CD4-positive, alpha-beta T cell treated with Interferon alpha-2 for 1 hour (primary cell): ENCODE measurements around the gene ANXA3.
"Not testable (repeated sequence)": the region's sequence is repeated elsewhere in the genome, so short reads cannot be mapped to it uniquely, and the experiment has no call there.

Experiments used
- DNase-seq, 2 donors: peaks; one replicate each; pipeline ENCODE4 v3.0.0-alpha.2; 2020 to 2022

Gene ANXA3

DNA sequence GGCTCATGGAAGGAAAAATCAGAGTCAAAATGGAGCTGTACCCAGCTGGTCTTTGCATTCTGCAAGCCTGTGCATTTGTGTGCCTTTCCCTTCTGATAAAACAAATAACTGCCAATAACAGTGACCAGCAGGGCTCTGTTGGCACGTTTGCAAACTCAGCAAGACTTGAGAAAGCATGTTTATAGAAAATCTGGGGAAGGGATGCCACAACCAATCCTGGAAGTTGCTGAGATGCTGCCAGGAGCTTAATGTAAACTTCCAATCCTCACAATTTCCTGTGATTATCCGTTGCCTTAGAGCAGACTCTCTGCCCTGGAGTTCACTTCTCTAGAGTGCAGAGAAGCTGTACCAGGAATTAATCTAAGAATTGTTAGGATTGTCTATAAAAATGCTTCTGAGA, 6.9 kb upstream of the ANXA3 start:
- DNase-seq: no peak

- DNase-seq: no peak
Observed at GRCh38 chr4:78545275-78546246, 6.0 kb upstream of the ANXA3 start.

- not testable (repeated sequence) for DNase-seq
Observed at GRCh38 chr4:78547899-78548298, 3.7 kb upstream of the ANXA3 start.

DNA sequence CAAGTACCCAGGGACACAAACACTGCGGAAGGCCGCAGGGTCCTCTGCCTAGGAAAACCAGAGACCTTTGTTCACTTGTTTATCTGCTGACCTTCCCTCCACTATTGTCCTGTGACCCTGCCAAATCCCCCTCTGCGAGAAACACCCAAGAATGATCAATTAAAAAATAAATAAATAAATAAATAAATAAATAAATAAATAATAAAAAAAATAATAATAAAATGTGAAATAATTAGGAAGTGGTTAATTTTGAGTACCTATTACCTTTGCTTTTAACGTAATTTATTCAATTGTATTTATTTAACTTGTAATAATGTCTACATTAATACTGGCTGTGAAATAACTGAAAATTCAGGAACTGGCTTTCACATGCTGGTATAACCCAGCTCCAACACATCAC, 2.7 kb upstream of the ANXA3 start:
- not testable (repeated sequence) for DNase-seq

DNA sequence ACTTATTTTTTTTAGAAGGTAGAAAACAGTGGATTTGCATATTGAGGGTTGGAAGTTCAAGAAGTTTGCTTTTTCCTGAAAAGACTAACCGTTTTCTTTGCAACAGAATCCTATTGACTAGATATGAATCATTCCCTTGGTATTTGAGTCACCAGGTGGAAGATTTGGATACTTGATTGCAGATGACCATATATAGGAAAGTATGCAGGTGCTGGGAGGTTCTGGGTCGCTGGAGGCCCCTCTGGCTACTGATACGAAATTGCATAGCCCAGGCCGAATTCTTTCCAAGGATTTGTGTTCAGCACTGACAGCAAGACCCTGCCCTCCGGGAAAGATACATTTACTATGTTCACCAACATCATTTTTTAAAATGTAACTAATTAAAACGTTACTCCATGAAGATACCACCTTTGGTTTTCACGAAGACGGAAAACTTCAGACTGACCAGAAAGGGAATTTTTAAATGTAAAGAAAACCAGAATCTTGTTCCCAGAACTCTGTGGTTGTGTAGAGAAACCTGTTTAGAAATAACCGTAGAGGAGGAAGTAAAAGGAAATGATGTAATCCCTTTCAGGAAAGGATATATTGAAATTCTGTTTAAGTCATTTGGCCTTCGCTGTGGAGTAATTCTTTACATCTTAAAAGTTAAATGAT, 946 bp downstream of the ANXA3 start:
- DNase-seq: no peak

- no peak for DNase-seq
Observed at GRCh38 chr4:78553043-78553396, 1.4 kb downstream of the ANXA3 start.

DNA sequence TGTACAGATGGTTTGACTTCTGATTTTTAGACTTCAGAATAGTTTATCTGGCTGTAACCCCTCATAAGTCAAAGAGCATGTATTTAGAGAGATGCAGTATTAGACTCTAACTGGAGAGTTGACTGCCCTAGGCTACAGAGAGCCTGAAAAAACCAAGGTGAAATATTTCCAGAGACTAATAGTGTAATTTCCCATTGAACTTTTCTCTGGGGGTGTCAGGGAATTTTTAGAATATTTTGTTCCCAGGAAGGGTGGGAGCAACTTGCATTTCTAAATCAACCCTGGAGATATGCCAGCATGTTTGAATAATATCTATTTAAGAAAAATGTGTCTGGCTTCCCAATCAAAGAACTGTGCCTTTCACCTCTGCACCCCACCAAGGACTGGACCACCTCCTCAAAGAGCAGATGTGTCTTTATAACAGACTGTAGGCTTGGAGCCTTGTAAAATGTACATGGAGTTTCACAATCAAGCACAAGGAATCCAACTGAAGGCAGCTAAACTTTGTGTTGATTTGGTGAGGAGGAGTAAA, 2.0 kb downstream of the ANXA3 start:
- DNase-seq: no peak

- DNase-seq: no peak
Observed at GRCh38 chr4:78556665-78557064, 5.1 kb downstream of the ANXA3 start.

- no peak for DNase-seq
Observed at GRCh38 chr4:78557841-78558240, 6.3 kb downstream of the ANXA3 start.

DNA sequence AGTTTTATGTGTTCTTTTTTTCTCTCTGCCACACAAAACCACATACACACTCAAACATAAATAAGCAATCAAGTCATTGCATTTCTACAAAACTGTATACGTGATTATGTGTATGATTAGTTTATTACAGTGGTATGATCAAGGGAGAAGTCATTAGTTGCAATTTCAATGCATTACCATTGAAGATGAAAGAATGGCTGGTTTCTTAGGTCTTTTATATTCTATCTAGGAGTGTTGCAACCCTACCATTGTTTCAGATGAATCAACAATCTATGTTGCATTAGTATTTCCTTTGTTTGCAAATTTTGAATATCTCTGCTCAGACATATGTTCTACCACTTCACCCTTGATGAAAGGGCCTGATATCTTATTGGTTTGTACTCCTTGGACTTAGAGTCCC, 6.8 kb downstream of the ANXA3 start:
- DNase-seq: no peak

- no peak for DNase-seq
Observed at GRCh38 chr4:78560296-78560963, 8.9 kb downstream of the ANXA3 start.

DNA sequence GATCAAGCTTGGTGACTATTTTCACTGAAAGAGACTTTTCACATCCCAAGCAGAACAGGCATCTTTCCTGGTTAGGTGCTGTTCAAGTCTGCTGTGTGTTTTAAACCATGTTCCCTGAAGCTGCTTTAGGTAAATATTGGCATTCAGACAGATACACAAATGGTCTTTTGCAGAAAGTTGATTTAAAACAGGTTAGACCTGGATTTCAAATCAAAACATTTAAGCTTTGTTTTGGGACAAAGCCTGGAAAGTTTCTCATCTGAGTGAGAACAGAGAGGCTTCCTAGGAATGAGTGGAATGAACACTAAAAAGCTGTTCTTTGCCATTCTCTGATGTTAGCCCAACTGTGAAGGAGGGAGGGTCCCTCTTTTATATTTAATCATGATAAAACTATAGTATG, 10.1 kb downstream of the ANXA3 start:
- DNase-seq: no peak

DNA sequence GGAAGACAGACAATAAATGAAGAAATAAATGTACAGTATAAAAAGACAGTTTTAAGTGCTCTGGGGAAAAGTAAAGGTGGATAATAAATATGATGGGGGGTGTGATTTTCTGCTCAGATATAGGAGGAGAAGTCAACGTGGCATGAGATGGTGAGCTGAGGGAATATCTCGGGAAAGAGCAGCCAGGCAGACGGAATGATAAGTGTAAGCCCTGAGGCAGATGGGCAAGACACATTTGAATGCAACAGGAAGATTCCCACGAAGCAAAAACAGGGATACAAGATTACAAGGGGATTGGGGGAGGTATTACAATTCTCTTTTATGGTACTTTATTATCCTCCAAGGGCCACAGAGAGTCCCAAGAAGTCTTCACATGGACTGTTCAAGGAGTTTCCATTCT, 11.1 kb downstream of the ANXA3 start:
- no peak for DNase-seq

DNA sequence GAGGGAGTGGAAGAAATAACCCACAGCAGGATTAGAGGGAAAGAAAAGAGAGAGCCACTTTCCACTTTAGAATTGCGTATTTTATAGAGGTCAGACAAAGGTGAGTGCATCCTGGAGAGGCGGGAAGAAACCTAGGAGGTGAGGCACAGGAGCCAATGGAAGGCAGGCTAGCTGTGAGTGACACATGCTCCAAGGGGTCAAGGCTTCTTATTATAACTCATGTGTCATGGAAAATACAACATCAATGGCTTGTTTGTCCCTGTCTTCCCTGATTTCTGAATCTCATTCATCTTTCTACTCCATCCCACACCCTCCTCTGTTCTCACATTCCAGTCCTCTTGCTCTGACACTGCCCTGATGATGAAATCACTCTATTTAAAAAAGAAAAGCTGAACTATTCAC, 14.4 kb downstream of the ANXA3 start:
- DNase-seq: no peak

DNA sequence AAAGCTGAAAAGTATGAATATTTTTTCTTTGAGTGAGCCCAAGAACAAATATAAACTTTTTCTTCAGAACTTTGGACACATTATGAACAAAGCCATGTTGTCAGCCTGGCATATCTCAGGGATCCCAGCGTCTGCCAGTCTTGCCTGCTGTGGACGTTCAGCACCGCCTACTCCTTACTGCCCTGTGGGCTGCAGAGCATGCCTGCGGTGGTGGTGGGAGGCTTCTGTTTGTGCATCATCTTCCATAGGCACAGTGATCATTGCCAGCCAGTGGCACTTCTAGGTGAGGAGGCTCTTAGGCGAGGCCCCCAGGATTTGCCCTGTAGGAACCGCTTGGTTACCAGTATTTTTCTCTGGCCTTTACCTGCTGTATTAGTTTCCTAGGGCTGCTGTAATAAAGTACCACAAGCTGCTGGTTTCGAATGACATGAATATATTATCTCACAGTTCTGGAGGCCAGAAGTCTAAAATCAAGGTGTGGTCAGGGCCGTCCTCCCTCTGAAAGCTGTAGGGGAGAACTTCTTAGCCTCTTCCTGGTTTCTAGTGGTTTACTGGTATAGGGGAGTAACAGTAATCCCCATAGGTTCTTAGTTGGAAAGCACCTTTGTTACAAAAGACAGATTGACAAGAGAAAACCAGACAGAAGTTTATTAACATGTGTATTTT, 15.4 kb downstream of the ANXA3 start:
- DNase-seq: no peak

GRCh38 chr4:78567500-78568060, 16.0 kb downstream of the ANXA3 start:
- no peak for DNase-seq

- DNase-seq: no peak
Observed at GRCh38 chr4:78568640-78569305, 17.2 kb downstream of the ANXA3 start.

GRCh38 chr4:78569306-78569821, 17.8 kb downstream of the ANXA3 start:
- DNase-seq: no peak

DNA sequence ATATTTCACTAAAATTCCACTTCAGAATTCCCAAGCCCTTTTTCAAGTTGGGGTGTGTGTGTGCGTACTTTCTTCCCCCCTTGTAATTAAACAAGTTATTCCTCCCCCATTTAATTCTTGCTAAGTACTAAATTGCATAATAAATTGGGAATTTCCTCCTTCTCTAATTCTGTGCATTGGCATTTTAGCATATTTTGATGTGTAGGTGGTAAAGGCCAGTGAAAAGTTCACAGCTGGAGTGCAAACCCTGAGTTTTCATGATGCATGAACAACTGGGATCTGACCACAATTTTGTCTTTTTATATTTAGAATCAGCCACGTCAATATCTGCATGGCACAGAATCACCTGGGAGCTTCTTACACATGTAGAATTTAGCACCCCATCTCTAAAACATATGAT, 18.5 kb downstream of the ANXA3 start:
- no peak for DNase-seq

- no peak for DNase-seq
Observed at GRCh38 chr4:78571804-78572203, 20.2 kb downstream of the ANXA3 start.

DNA sequence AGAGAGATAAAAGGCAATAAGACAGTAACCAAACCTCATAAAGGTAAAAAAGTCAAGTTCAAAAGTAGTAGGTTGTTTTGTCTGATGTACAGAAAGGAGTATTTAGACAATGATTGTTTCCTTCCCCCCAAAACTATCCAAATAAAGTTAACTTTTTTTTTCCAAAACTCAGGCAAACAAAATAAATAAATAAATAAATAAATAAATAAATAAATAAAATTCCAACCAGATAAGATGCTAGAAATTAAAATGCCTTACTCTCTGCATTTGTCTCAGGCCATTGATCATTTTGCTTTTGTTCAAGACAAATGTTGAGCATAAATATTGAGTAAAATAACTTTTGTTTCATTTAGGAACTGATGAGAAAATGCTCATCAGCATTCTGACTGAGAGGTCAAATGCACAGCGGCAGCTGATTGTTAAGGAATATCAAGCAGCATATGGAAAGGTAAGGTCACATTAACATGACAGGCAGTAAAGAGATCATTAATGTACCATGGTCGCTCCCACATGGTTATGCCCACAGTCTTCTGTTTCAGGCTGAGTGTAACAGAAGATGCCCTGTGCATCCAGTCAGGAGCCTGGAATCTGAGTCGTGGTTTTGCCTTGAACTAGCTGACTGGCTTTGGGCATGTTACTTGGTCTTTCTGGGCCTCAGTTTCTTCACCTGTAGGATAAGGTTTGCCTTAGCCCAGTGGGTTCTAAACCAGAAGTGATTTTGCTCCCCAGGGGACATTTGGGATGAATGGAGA, 27.3 kb downstream of the ANXA3 start:
- DNase-seq: no peak
